KMS-11 (cell line): ENCODE measurements around the gene TLCD3B.
"Not testable (repeated sequence)": the region's sequence is repeated elsewhere in the genome, so short reads cannot be mapped to it uniquely, and the experiment has no call there.

Source experiments
- H2AFZ ChIP-seq: fragments of 200-600 bp; sonication (generic); 2 replicates; pipeline ENCODE4 v1.6.1; 2016; ENCODE audit warnings: antibody characterized with exemption, mixed run types, low read depth
- H3K27ac ChIP-seq: fragments of 200-600 bp; sonication (generic); 2 replicates; pipeline ENCODE4 v1.6.1; 2016; ENCODE audit warnings: mild to moderate bottlenecking, mixed run types
- H3K27me3 ChIP-seq: fragments of 200-600 bp; sonication (generic); 2 replicates; pipeline ENCODE4 v1.6.1; 2017; ENCODE audit warnings: mild to moderate bottlenecking, low read depth, mixed run types, moderate library complexity; ENCODE audit not compliant: insufficient read depth
- H3K36me3 ChIP-seq: fragments of 200-600 bp; sonication (generic); 2 replicates; pipeline ENCODE4 v1.6.1; 2017; ENCODE audit warnings: mild to moderate bottlenecking, mixed run types; ENCODE audit not compliant: insufficient read depth
- H3K4me1 ChIP-seq: fragments of 200-600 bp; sonication (generic); 2 replicates; pipeline ENCODE4 v1.6.1; 2016; ENCODE audit warnings: mild to moderate bottlenecking, low read depth, mixed run types; ENCODE audit not compliant: poor library complexity, severe bottlenecking
- H3K4me2 ChIP-seq: fragments of 200-600 bp; sonication (generic); 2 replicates; pipeline ENCODE4 v1.7.0; 2016; ENCODE audit warnings: mild to moderate bottlenecking, mixed run types
- H3K4me3 ChIP-seq: fragments of 200-600 bp; sonication (generic); IDR thresholded peaks from 2 replicates; pipeline ENCODE4 v1.6.1; 2017; ENCODE audit warnings: low read depth, low read length, mixed read lengths; ENCODE audit not compliant: insufficient read depth
- H3K79me2 ChIP-seq: fragments of 200-600 bp; sonication (generic); 2 replicates; pipeline ENCODE4 v1.6.1; 2016; ENCODE audit warnings: low read depth, mixed run types; ENCODE audit not compliant: insufficient read depth
- H3K9ac ChIP-seq: fragments of 200-600 bp; sonication (generic); 2 replicates; pipeline ENCODE4 v1.6.1; 2016; ENCODE audit warnings: mild to moderate bottlenecking, mixed run types
- H4K20me1 ChIP-seq: fragments of 200-600 bp; sonication (generic); 2 replicates; pipeline ENCODE4 v1.6.1; 2016; ENCODE audit warnings: mild to moderate bottlenecking, mixed run types; ENCODE audit not compliant: insufficient read depth
- CTCF ChIP-seq: fragments of 200-600 bp; sonication (generic); conservative IDR thresholded peaks from 2 replicates; pipeline ENCODE4 v1.6.1; 2017; ENCODE audit warnings: low read depth, mild to moderate bottlenecking, antibody characterized with exemption, low read length, moderate library complexity, mixed read lengths

The TLCD3B gene

DNA sequence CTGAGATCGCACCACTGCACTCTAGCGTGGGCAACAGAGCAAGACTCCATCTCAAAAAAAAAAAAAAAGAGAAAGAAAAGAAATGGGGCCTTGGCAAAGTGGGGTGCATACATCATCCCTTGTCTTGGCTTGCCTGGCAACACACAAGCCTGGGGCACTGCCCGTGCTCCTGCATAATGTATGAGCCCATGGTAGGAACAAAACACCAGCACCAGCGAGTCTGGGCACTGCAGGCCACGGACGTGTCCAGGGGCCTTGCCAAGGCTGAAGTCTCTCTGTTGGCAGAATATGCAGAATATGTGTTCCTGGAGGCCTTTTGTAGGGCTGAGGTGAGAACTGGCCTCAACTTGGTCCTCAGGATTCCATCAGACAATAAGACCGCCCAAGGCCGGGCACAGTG, 18.8 kb upstream of the TLCD3B start:
- Histone ChIP-seq H3K4me3 (no peak overlapping the region), H3K36me3 (no peaks in the 10 kb centered on the region), H3K27me3 (no peaks in the 10 kb centered on the region), H2AFZ (no peak overlapping the region), H3K4me1 (peaks cover 8% of the 10 kb centered on the region), H3K79me2 (no peaks in the 10 kb centered on the region), H3K27ac (no peak overlapping the region), H3K4me2 (no peak overlapping the region), H4K20me1 (no peaks in the 10 kb centered on the region), H3K9ac (no peak overlapping the region)
- no peak for TF ChIP-seq CTCF

GRCh38 chr16:30046588-30046987, 15.5 kb upstream of the TLCD3B start:
- Histone ChIP-seq H2AFZ (no peak overlapping the region), H4K20me1 (no peaks in the 10 kb centered on the region), H3K27ac (no peak overlapping the region), H3K79me2 (no peaks in the 10 kb centered on the region), H3K4me3 (no peak overlapping the region), H3K4me2 (no peak overlapping the region), H3K36me3 (no peaks in the 10 kb centered on the region), H3K27me3 (no peaks in the 10 kb centered on the region), H3K9ac (no peak overlapping the region), H3K4me1 (no peaks in the 10 kb centered on the region)
- no peak for TF ChIP-seq CTCF

- Histone ChIP-seq H2AFZ (no peak overlapping the region), H3K27me3 (no peaks in the 10 kb centered on the region), H3K4me1 (no peaks in the 10 kb centered on the region)
These were observed 15.1 kb upstream of the TLCD3B start for GRCh38 chr16:30046178-30046577.

DNA sequence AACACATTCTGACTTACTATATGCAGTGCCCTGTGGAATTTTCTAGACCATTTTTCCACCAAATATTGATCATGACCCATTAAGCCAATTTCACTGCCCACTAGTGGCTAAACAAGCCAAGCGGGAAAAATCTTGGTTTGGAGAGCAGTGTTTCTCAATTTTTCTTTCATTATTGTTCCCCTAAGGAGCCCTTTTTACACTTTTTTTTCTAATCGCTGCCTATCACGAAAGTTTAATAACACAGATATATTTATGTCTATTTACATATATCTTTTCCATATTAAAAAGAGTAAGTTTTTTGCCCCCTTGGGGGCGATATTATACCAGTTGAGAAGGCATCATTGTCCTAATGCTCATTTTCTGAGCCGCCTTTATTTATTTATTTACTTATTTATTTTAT, 10.8 kb upstream of the TLCD3B start:
- H2AFZ ChIP-seq: no peak overlapping the region
- no peak overlapping the region for H3K4me3 ChIP-seq
- H3K27ac ChIP-seq: no peak overlapping the region
- H3K79me2 ChIP-seq: no peaks in the 10 kb centered on the region
- TF ChIP-seq CTCF: peak; percentile 38; the same call in 1 of the 2 replicates
- H3K4me2 ChIP-seq: no peak overlapping the region
- H3K9ac ChIP-seq: no peak overlapping the region
- no peaks in the 10 kb centered on the region for H4K20me1 ChIP-seq
- no peaks in the 10 kb centered on the region for H3K27me3 ChIP-seq
- no peaks in the 10 kb centered on the region for H3K4me1 ChIP-seq
- H3K36me3 ChIP-seq: no peaks in the 10 kb centered on the region

More at GRCh38 chr16:30046178-30046577, 15.1 kb upstream of the TLCD3B start:
- Histone ChIP-seq H3K27ac (no peak overlapping the region), H3K9ac (no peak overlapping the region), H3K36me3 (no peaks in the 10 kb centered on the region), H3K4me3 (no peak overlapping the region), H3K4me2 (no peak overlapping the region), H3K79me2 (no peaks in the 10 kb centered on the region), H4K20me1 (no peaks in the 10 kb centered on the region)
- TF ChIP-seq CTCF: no peak

DNA sequence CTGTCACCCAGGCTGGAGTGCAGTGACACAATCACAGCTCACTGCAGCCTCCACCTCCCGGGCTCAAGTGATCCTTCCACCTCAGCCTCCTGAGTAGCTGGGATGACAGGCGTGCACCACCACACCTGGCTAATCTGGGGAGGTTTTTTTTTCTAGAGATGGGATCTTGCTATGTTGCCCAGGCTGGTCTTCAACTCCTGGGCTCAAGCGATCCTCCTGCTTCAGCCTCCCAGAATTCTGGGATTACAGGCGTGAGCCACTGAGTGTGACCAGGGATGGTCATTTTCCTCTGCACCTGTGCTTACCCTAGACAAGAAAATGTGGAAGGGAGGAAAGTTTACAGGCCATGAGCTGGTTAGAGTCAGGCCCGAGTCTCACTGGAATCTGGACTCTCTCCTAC, 9.6 kb upstream of the TLCD3B start:
- H2AFZ ChIP-seq, H3K4me2 ChIP-seq, H3K27ac ChIP-seq, H3K79me2 ChIP-seq, H3K27me3 ChIP-seq, H3K4me3 ChIP-seq, H4K20me1 ChIP-seq, H3K36me3 ChIP-seq, H3K4me1 ChIP-seq, H3K9ac ChIP-seq: not testable (repeated sequence)
